ENCODE measurements around the gene ZNF41. TPM values are rescaled to one million over a fixed set of nuclear protein-coding genes. Genes with fewer than 3 reads are reported as not detected.

ZNF41 gene
- total RNA-seq, 1 experiment from 2014 or later: 8.0 TPM

GRCh38 chrX:47480576-47480975 lies 2.4 kb downstream of the ZNF41 start:
- Histone ChIP-seq H3K36me3 (ENCODE audit: control insufficient read depth, insufficient read depth, low read length) (no peaks in the 10 kb centered on the region), H3K4me1 (ENCODE audit: control insufficient read depth, insufficient read depth, low read length) (peaks cover 7% of the 10 kb centered on the region; the same call in 1 of the 2 replicates), H3K9me3 (ENCODE audit: control insufficient read depth, insufficient read depth, low read depth, low read length) (no peaks in the 10 kb centered on the region), H3K27ac (ENCODE audit: low read length) (no peak overlapping the region), H3K4me3 (ENCODE audit: low read depth in 2 of 2, low read length in 2 of 2) (no peak overlapping the region), H3K27me3 (ENCODE audit: control insufficient read depth, insufficient read depth, low read length) (no peaks in the 10 kb centered on the region)
- TF ChIP-seq POLR2AphosphoS5 (IDR thresholded peaks at IDR 0.05; ENCODE audit: low read depth, low read length) (no peak), SIN3A (IDR thresholded peaks at IDR 0.05; ENCODE audit: borderline replicate concordance, insufficient read depth, low read depth, low read length) (no peak), TCF7L2 (IDR thresholded peaks at IDR 0.05; ENCODE audit: low read depth, low read length) (no peak)
- TF ChIP-seq, protein P1, sequence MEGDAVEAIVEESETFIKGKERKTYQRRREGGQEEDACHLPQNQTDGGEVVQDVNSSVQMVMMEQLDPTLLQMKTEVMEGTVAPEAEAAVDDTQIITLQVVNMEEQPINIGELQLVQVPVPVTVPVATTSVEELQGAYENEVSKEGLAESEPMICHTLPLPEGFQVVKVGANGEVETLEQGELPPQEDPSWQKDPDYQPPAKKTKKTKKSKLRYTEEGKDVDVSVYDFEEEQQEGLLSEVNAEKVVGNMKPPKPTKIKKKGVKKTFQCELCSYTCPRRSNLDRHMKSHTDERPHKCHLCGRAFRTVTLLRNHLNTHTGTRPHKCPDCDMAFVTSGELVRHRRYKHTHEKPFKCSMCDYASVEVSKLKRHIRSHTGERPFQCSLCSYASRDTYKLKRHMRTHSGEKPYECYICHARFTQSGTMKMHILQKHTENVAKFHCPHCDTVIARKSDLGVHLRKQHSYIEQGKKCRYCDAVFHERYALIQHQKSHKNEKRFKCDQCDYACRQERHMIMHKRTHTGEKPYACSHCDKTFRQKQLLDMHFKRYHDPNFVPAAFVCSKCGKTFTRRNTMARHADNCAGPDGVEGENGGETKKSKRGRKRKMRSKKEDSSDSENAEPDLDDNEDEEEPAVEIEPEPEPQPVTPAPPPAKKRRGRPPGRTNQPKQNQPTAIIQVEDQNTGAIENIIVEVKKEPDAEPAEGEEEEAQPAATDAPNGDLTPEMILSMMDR (IDR thresholded peaks at IDR 0.05): no peak
- TF ChIP-seq, protein P2, sequence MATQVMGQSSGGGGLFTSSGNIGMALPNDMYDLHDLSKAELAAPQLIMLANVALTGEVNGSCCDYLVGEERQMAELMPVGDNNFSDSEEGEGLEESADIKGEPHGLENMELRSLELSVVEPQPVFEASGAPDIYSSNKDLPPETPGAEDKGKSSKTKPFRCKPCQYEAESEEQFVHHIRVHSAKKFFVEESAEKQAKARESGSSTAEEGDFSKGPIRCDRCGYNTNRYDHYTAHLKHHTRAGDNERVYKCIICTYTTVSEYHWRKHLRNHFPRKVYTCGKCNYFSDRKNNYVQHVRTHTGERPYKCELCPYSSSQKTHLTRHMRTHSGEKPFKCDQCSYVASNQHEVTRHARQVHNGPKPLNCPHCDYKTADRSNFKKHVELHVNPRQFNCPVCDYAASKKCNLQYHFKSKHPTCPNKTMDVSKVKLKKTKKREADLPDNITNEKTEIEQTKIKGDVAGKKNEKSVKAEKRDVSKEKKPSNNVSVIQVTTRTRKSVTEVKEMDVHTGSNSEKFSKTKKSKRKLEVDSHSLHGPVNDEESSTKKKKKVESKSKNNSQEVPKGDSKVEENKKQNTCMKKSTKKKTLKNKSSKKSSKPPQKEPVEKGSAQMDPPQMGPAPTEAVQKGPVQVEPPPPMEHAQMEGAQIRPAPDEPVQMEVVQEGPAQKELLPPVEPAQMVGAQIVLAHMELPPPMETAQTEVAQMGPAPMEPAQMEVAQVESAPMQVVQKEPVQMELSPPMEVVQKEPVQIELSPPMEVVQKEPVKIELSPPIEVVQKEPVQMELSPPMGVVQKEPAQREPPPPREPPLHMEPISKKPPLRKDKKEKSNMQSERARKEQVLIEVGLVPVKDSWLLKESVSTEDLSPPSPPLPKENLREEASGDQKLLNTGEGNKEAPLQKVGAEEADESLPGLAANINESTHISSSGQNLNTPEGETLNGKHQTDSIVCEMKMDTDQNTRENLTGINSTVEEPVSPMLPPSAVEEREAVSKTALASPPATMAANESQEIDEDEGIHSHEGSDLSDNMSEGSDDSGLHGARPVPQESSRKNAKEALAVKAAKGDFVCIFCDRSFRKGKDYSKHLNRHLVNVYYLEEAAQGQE (IDR thresholded peaks at IDR 0.05; ENCODE audit: insufficient read depth in 1 of 2, low read depth in 2 of 2, low read length in 1 of 2): no peak
- ATAC-seq (no peak), DNase-seq (ENCODE audit: low read depth, low spot score) (no peak)
- ChIA-PET POLR2A (no interaction called here), CTCF (no interaction called here)
- in situ Hi-C loops (cut with HindIII; ENCODE audit: low pct_unique_long_range_greater_than_20kb, low sequenced_read_pairs) (no loop called here), intact Hi-C loops (cut with micrococcal nuclease; ENCODE audit: unreplicated experiment) (no loop called here)
- no TSS peak for BruUV-seq (replicated peaks)

DNA sequence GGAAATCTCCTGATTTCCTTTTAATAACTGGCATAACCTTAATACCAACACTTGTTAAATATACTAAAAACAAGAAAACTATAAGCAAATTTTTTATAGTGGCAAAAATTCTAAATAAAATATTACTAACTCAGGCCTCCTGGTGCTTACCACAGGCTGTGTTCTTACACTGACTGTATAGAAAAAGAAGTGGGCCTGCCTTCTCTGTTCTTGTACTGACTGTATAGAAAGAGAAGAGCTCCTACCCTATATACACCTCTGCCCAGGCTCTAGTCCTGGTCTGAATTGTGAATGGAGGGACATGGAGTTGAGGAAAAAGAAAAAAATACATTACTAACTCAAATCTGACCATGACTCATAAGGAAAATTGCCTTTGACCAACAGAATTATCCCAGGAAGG lies 7.5 kb downstream of the ZNF41 start:
- POLR2A ChIA-PET: interaction anchor here (0.7 kb wide), 1 partner anchor 32 kb away, joined by 8 read pairs; no protein-coding TSS in a partner anchor
- DNase-seq (ENCODE audit: low read depth, low spot score): no peak
- CTCF ChIA-PET: no interaction called here
- Histone ChIP-seq H3K9me3 (ENCODE audit: control insufficient read depth, insufficient read depth, low read depth, low read length) (no peaks in the 10 kb centered on the region), H3K27ac (ENCODE audit: low read length) (no peak overlapping the region), H3K36me3 (ENCODE audit: control insufficient read depth, insufficient read depth, low read length) (no peaks in the 10 kb centered on the region), H3K4me3 (ENCODE audit: low read depth in 2 of 2, low read length in 2 of 2) (no peak overlapping the region), H3K27me3 (ENCODE audit: control insufficient read depth, insufficient read depth, low read length) (no peaks in the 10 kb centered on the region), H3K4me1 (ENCODE audit: control insufficient read depth, insufficient read depth, low read length) (no peaks in the 10 kb centered on the region)
- intact Hi-C loops (cut with micrococcal nuclease; ENCODE audit: unreplicated experiment) (no loop called here), in situ Hi-C loops (cut with HindIII; ENCODE audit: low pct_unique_long_range_greater_than_20kb, low sequenced_read_pairs) (no loop called here)
- ATAC-seq: no peak
- no TSS peak for BruUV-seq (replicated peaks)
- no peak for TF ChIP-seq TCF7L2 (IDR thresholded peaks at IDR 0.05; ENCODE audit: low read depth, low read length)
- TF ChIP-seq SIN3A (IDR thresholded peaks at IDR 0.05; ENCODE audit: borderline replicate concordance, insufficient read depth, low read depth, low read length): no peak
- no peak for TF ChIP-seq POLR2AphosphoS5 (IDR thresholded peaks at IDR 0.05; ENCODE audit: low read depth, low read length)
- TF ChIP-seq, protein P2 (IDR thresholded peaks at IDR 0.05; ENCODE audit: insufficient read depth in 1 of 2, low read depth in 2 of 2, low read length in 1 of 2): no peak
- TF ChIP-seq, protein P1 (IDR thresholded peaks at IDR 0.05): no peak
